Measurements from ENCODE around the gene ABHD15.

The ABHD15 gene

GRCh38 chr17:29571883-29572681 is 5.2 kb upstream of the ABHD15 start:
- H2BK5ac ChIP-seq (ENCODE audit: low read length), result no peak overlapping the region
- H3K23ac ChIP-seq (ENCODE audit: low read length), result no peak overlapping the region
- no peaks in the 10 kb centered on the region for H3K79me1 ChIP-seq (ENCODE audit: low read length)
- no peak overlapping the region for H3K27ac ChIP-seq (ENCODE audit: low read depth, low read length)
- no peak overlapping the region for H3K4me2 ChIP-seq (ENCODE audit: low read length)
- H4K5ac ChIP-seq (ENCODE audit: low read length), result no peak overlapping the region
- peaks cover 4% of the 10 kb centered on the region for H3K4me1 ChIP-seq (ENCODE audit: control insufficient read depth, low read depth, low read length)
- H3K56ac ChIP-seq (ENCODE audit: low read length), result peak overlapping the region; percentile 73
- H3K4ac ChIP-seq (ENCODE audit: low read depth, low read length), result no peak overlapping the region
- no peak overlapping the region for H2BK120ac ChIP-seq (ENCODE audit: low read depth, low read length)
- no peak overlapping the region for H4K8ac ChIP-seq (ENCODE audit: low read depth, low read length)
- peaks cover 7% of the 10 kb centered on the region for H3K36me3 ChIP-seq (ENCODE audit: control insufficient read depth, insufficient read depth, low read length)
- WGBS (ENCODE audit: extremely low coverage, insufficient coverage, low lambda C conversion rate), result no CpG with 5 or more reads among the region's 30 CpGs
- no peak overlapping the region for H2BK15ac ChIP-seq (replicated peaks; ENCODE audit: low read depth)
- DNase-seq, result no peak
- H3K18ac ChIP-seq (ENCODE audit: low read length), result no peak overlapping the region
- H3K79me2 ChIP-seq (ENCODE audit: control insufficient read depth, insufficient read depth, low read length), result no peaks in the 10 kb centered on the region
- H3K9ac ChIP-seq (ENCODE audit: low read length), result no peak overlapping the region
- H2AK5ac ChIP-seq (ENCODE audit: low read length), result no peak overlapping the region
- H3K27me3 ChIP-seq (ENCODE audit: insufficient read depth, low read length, poor library complexity), result no peaks in the 10 kb centered on the region
- H3K4me3 ChIP-seq (ENCODE audit: low read length), result no peak overlapping the region

- no peak overlapping the region for H3K4ac ChIP-seq (ENCODE audit: low read depth, low read length)
- H2BK5ac ChIP-seq (ENCODE audit: low read length), result no peak overlapping the region
- H3K36me3 ChIP-seq (ENCODE audit: control insufficient read depth, insufficient read depth, low read length), result peaks cover 7% of the 10 kb centered on the region
- H3K18ac ChIP-seq (ENCODE audit: low read length), result no peak overlapping the region
- H3K27ac ChIP-seq (ENCODE audit: low read depth, low read length), result no peak overlapping the region
- H3K23ac ChIP-seq (ENCODE audit: low read length), result no peak overlapping the region
- no peak overlapping the region for H2AK5ac ChIP-seq (ENCODE audit: low read length)
- H3K9ac ChIP-seq (ENCODE audit: low read length), result no peak overlapping the region
- H3K4me3 ChIP-seq (ENCODE audit: low read length), result no peak overlapping the region
- peaks cover 2% of the 10 kb centered on the region for H3K27me3 ChIP-seq (ENCODE audit: insufficient read depth, low read length, poor library complexity)
- peaks cover 4% of the 10 kb centered on the region for H3K4me1 ChIP-seq (ENCODE audit: control insufficient read depth, low read depth, low read length)
- no peak overlapping the region for H3K4me2 ChIP-seq (ENCODE audit: low read length)
- no CpG with 5 or more reads among the region's 6 CpGs for WGBS (ENCODE audit: extremely low coverage, insufficient coverage, low lambda C conversion rate)
- H3K79me1 ChIP-seq (ENCODE audit: low read length), result no peaks in the 10 kb centered on the region
- no peak overlapping the region for H2BK120ac ChIP-seq (ENCODE audit: low read depth, low read length)
- no peak overlapping the region for H4K5ac ChIP-seq (ENCODE audit: low read length)
- no peak for DNase-seq
- no peak overlapping the region for H3K56ac ChIP-seq (ENCODE audit: low read length)
- no peak overlapping the region for H4K8ac ChIP-seq (ENCODE audit: low read depth, low read length)
- no peak overlapping the region for H2BK15ac ChIP-seq (replicated peaks; ENCODE audit: low read depth)
- H3K79me2 ChIP-seq (ENCODE audit: control insufficient read depth, insufficient read depth, low read length), result no peaks in the 10 kb centered on the region
Measured at GRCh38 chr17:29571486-29571882, 4.6 kb upstream of the ABHD15 start.

- no peak overlapping the region for H3K56ac ChIP-seq (ENCODE audit: low read length)
- H3K79me2 ChIP-seq (ENCODE audit: control insufficient read depth, insufficient read depth, low read length), result no peaks in the 10 kb centered on the region
- peaks cover 5% of the 10 kb centered on the region for H3K27me3 ChIP-seq (ENCODE audit: insufficient read depth, low read length, poor library complexity)
- no peak overlapping the region for H3K4me3 ChIP-seq (ENCODE audit: low read length)
- no peak overlapping the region for H3K4me2 ChIP-seq (ENCODE audit: low read length)
- no peak overlapping the region for H2AK5ac ChIP-seq (ENCODE audit: low read length)
- H4K8ac ChIP-seq (ENCODE audit: low read depth, low read length), result no peak overlapping the region
- DNase-seq, result no peak
- H3K27ac ChIP-seq (ENCODE audit: low read depth, low read length), result no peak overlapping the region
- no peaks in the 10 kb centered on the region for H3K79me1 ChIP-seq (ENCODE audit: low read length)
- no peak overlapping the region for H4K5ac ChIP-seq (ENCODE audit: low read length)
- no peak overlapping the region for H2BK120ac ChIP-seq (ENCODE audit: low read depth, low read length)
- H3K23ac ChIP-seq (ENCODE audit: low read length), result no peak overlapping the region
- no CpG with 5 or more reads among the region's 7 CpGs for whole genome bisulfite sequencing (ENCODE audit: extremely low coverage, insufficient coverage, low lambda C conversion rate)
- H3K36me3 ChIP-seq (ENCODE audit: control insufficient read depth, insufficient read depth, low read length), result peaks cover 4% of the 10 kb centered on the region
- H3K9ac ChIP-seq (ENCODE audit: low read length), result no peak overlapping the region
- peaks cover 4% of the 10 kb centered on the region for H3K4me1 ChIP-seq (ENCODE audit: control insufficient read depth, low read depth, low read length)
- H3K18ac ChIP-seq (ENCODE audit: low read length), result no peak overlapping the region
- no peak overlapping the region for H3K4ac ChIP-seq (ENCODE audit: low read depth, low read length)
- H2BK5ac ChIP-seq (ENCODE audit: low read length), result no peak overlapping the region
- H2BK15ac ChIP-seq (replicated peaks; ENCODE audit: low read depth), result no peak overlapping the region
Measured at GRCh38 chr17:29570521-29570920, 3.7 kb upstream of the ABHD15 start.

GRCh38 chr17:29569245-29569950 is 2.6 kb upstream of the ABHD15 start:
- WGBS (ENCODE audit: extremely low coverage, insufficient coverage, low lambda C conversion rate), result no CpG with 5 or more reads among the region's 14 CpGs

GRCh38 chr17:29568331-29569244 is 1.8 kb upstream of the ABHD15 start, which contains the start of gene TP53I13:
TSS of gene TP53I13 (plus strand) at chr17:29568701. CDS start at chr17:29568759, 58 bp downstream.
- Histone ChIP-seq H3K79me1 (ENCODE audit: low read length) (no peaks in the 10 kb centered on the region), H3K56ac (ENCODE audit: low read length) (peak within 1 kb of the TSS; percentile 94), H3K79me2 (ENCODE audit: control insufficient read depth, insufficient read depth, low read length) (no peaks in the 10 kb centered on the region), H2BK5ac (ENCODE audit: low read length) (no peak within 1 kb of the TSS), H2BK15ac (replicated peaks; ENCODE audit: low read depth) (no peak within 1 kb of the TSS), H3K4ac (ENCODE audit: low read depth, low read length) (no peak within 1 kb of the TSS), H2BK120ac (ENCODE audit: low read depth, low read length) (no peak within 1 kb of the TSS), H3K27ac (ENCODE audit: low read depth, low read length) (peak within 1 kb of the TSS; percentile 60), H3K4me2 (ENCODE audit: low read length) (peak within 1 kb of the TSS; percentile 97), H3K9ac (ENCODE audit: low read length) (peak within 1 kb of the TSS; percentile 95), H3K4me3 (ENCODE audit: low read length) (peak within 1 kb of the TSS; percentile 83), H4K8ac (ENCODE audit: low read depth, low read length) (no peak within 1 kb of the TSS), H4K5ac (ENCODE audit: low read length) (no peak within 1 kb of the TSS), H3K36me3 (ENCODE audit: control insufficient read depth, insufficient read depth, low read length) (no peaks in the 10 kb centered on the region), H3K4me1 (ENCODE audit: control insufficient read depth, low read depth, low read length) (peaks cover 4% of the 10 kb centered on the region), H3K27me3 (ENCODE audit: insufficient read depth, low read length, poor library complexity) (peaks cover 6% of the 10 kb centered on the region), H3K18ac (ENCODE audit: low read length) (peak within 1 kb of the TSS; percentile 70), H2AK5ac (ENCODE audit: low read length) (no peak within 1 kb of the TSS), H3K23ac (ENCODE audit: low read length) (peak within 1 kb of the TSS; percentile 66)
- WGBS (ENCODE audit: extremely low coverage, insufficient coverage, low lambda C conversion rate), result no CpG with 5 or more reads among the region's 85 CpGs
- peak; percentile 91 for DNase-seq

More at GRCh38 chr17:29569245-29569950, 2.6 kb upstream of the ABHD15 start:
- Histone ChIP-seq H3K4ac (ENCODE audit: low read depth, low read length) (no peak overlapping the region), H3K4me3 (ENCODE audit: low read length) (peak overlapping the region; percentile 83), H3K4me2 (ENCODE audit: low read length) (peak overlapping the region; percentile 92), H4K5ac (ENCODE audit: low read length) (no peak overlapping the region), H3K4me1 (ENCODE audit: control insufficient read depth, low read depth, low read length) (peaks cover 4% of the 10 kb centered on the region), H2BK15ac (replicated peaks; ENCODE audit: low read depth) (no peak overlapping the region), H2BK5ac (ENCODE audit: low read length) (no peak overlapping the region), H3K18ac (ENCODE audit: low read length) (no peak overlapping the region), H3K27me3 (ENCODE audit: insufficient read depth, low read length, poor library complexity) (peaks cover 6% of the 10 kb centered on the region), H3K23ac (ENCODE audit: low read length) (no peak overlapping the region), H3K9ac (ENCODE audit: low read length) (peak overlapping the region; percentile 95), H3K79me1 (ENCODE audit: low read length) (no peaks in the 10 kb centered on the region), H2AK5ac (ENCODE audit: low read length) (no peak overlapping the region), H4K8ac (ENCODE audit: low read depth, low read length) (no peak overlapping the region), H3K36me3 (ENCODE audit: control insufficient read depth, insufficient read depth, low read length) (no peaks in the 10 kb centered on the region), H3K79me2 (ENCODE audit: control insufficient read depth, insufficient read depth, low read length) (no peaks in the 10 kb centered on the region), H2BK120ac (ENCODE audit: low read depth, low read length) (no peak overlapping the region), H3K56ac (ENCODE audit: low read length) (peak overlapping the region; percentile 94), H3K27ac (ENCODE audit: low read depth, low read length) (no peak overlapping the region)
- DNase-seq, result peak; percentile 38
